ENCODE measurements around the gene EVX2.

The EVX2 gene

GRCh38 chr2:176093145-176093897 is 9.6 kb upstream of the EVX2 start (continued):
- TF ChIP-seq ZNF280C (tag by site-specific recombination; IDR thresholded peaks at IDR 0.05) (no peak), ZNF571 (tag by site-specific recombination; IDR thresholded peaks at IDR 0.05) (no peak), ZBTB49 (tag by site-specific recombination; IDR thresholded peaks at IDR 0.05; ENCODE audit: low read depth) (no peak), EGR2 (tag by site-specific recombination; IDR thresholded peaks at IDR 0.05; ENCODE audit: low read depth) (0 out of 2 replicates have a peak, but pooled peaks have one; percentile 11), ZNF423 (tag by site-specific recombination; IDR thresholded peaks at IDR 0.05) (no peak), PRDM4 (tag by site-specific recombination; IDR thresholded peaks at IDR 0.05) (no peak), CTCF (tag by site-specific recombination; IDR thresholded peaks at IDR 0.05) (peak; percentile 76), ZNF777 (tag by site-specific recombination; IDR thresholded peaks at IDR 0.05; ENCODE audit: borderline replicate concordance) (0 out of 2 replicates have a peak, but pooled peaks have one; percentile 31), ZNF580 (tag by site-specific recombination; IDR thresholded peaks at IDR 0.05) (no peak), ZSCAN18 (tag by site-specific recombination; IDR thresholded peaks at IDR 0.05) (no peak), ZNF707 (tag by site-specific recombination; IDR thresholded peaks at IDR 0.05) (no peak), KLF9 (tag by site-specific recombination; IDR thresholded peaks at IDR 0.05; ENCODE audit: low read depth) (no peak), ZNF473 (tag by site-specific recombination; IDR thresholded peaks at IDR 0.05) (no peak), KLF8 (tag by site-specific recombination; IDR thresholded peaks at IDR 0.05) (no peak; the same call in 1 of the 2 replicates), ZSCAN30 (tag by site-specific recombination; IDR thresholded peaks at IDR 0.05) (no peak), ZNF121 (tag by site-specific recombination; IDR thresholded peaks at IDR 0.05) (no peak), TSHZ1 (tag by site-specific recombination; IDR thresholded peaks at IDR 0.05; ENCODE audit: borderline replicate concordance) (no peak), ZNF692 (tag by site-specific recombination; IDR thresholded peaks at IDR 0.05) (peak; percentile 16; the same call in 1 of the 2 replicates), GLI4 (tag by site-specific recombination; IDR thresholded peaks at IDR 0.05) (no peak), ZNF341 (tag by site-specific recombination; IDR thresholded peaks at IDR 0.05; ENCODE audit: low read depth) (peak; percentile 87), SALL2 (tag by site-specific recombination; IDR thresholded peaks at IDR 0.05; ENCODE audit: borderline replicate concordance) (no peak), ZBTB48 (tag by site-specific recombination; IDR thresholded peaks at IDR 0.05) (peak; percentile 77), ZSCAN16 (tag by site-specific recombination; IDR thresholded peaks at IDR 0.05) (no peak)
